ENCODE results near the gene BOD1.

Gene BOD1

GRCh38 chr5:173645890-173646574 is 29.6 kb upstream of the BOD1 start:
- FAIRE-seq (no peak), DNase-seq (ENCODE audit: insufficient read length, low spot score) (no peak)
- TF ChIP-seq CTCF (IDR thresholded peaks at IDR 0.05; ENCODE audit: insufficient read depth, missing control alignments): no peak

- no peak for FAIRE-seq
- TF ChIP-seq CTCF (IDR thresholded peaks at IDR 0.05; ENCODE audit: insufficient read depth, missing control alignments): no peak
- DNase-seq (ENCODE audit: insufficient read length, low spot score): no peak
Measured at GRCh38 chr5:173645437-173645807, 29.0 kb upstream of the BOD1 start.

- no peak for TF ChIP-seq CTCF (IDR thresholded peaks at IDR 0.05; ENCODE audit: insufficient read depth, missing control alignments)
- DNase-seq (ENCODE audit: insufficient read length, low spot score): no peak
- no peak for FAIRE-seq
Measured at GRCh38 chr5:173644673-173645436, 28.4 kb upstream of the BOD1 start.

- FAIRE-seq (no peak), DNase-seq (ENCODE audit: insufficient read length, low spot score) (no peak)
- TF ChIP-seq CTCF (IDR thresholded peaks at IDR 0.05; ENCODE audit: insufficient read depth, missing control alignments): no peak
Measured at GRCh38 chr5:173643964-173644363, 27.5 kb upstream of the BOD1 start.

GRCh38 chr5:173642895-173643481 is 26.5 kb upstream of the BOD1 start:
- no peak for DNase-seq (ENCODE audit: insufficient read length, low spot score)
- no peak for FAIRE-seq
- TF ChIP-seq CTCF (IDR thresholded peaks at IDR 0.05; ENCODE audit: insufficient read depth, missing control alignments): no peak

- no peak for TF ChIP-seq CTCF (IDR thresholded peaks at IDR 0.05; ENCODE audit: insufficient read depth, missing control alignments)
- DNase-seq (ENCODE audit: insufficient read length, low spot score): no peak
- FAIRE-seq: no peak
Measured at GRCh38 chr5:173642191-173642816, 25.9 kb upstream of the BOD1 start.
